GM10248 (cell line): ENCODE results near the gene XPO1.

ENCODE experiments used
- CTCF ChIA-PET: fragments of 300-600 bp; sonication (Branson Sonifier 250); formaldehyde crosslinking; extraction: SDS; loops from one replicate; lab custom pipeline; 2021; ENCODE audit warnings: antibody characterized with exemption; lab: Yijun Ruan, JAX
- POLR2A ChIA-PET: fragments of 350-650 bp; sonication (Branson Sonifier 250); formaldehyde crosslinking; extraction: SDS; loops from one replicate; lab custom pipeline; 2020; ENCODE audit warnings: antibody characterized with exemption; lab: Yijun Ruan, JAX
- DNase-seq: peaks from one replicate; pipeline ENCODE4 v3.0.0; 2012; ENCODE audit errors: extremely low spot score
- CTCF ChIP-seq: IDR thresholded peaks from 2 replicates; pipeline ENCODE4 v1.5.1; 2012; ENCODE audit warnings: mild to moderate bottlenecking, low read depth; ENCODE audit errors: extremely low read depth, missing control alignments, control extremely low read depth

The XPO1 gene

GRCh38 chr2:61536180-61536571 lies 2.0 kb downstream of the XPO1 start:
- TF ChIP-seq CTCF: no peak
- no peak for DNase-seq
- ChIA-PET POLR2A (interaction anchor here (0.6 kb wide), 1 partner anchor 358 kb away, joined by 3 read pairs; no protein-coding TSS in a partner anchor), CTCF (interaction anchor here (3.0 kb wide), 1 partner anchor 18 kb away, joined by 12 read pairs; no protein-coding TSS in a partner anchor)

GRCh38 chr2:61535449-61535848 lies 2.7 kb downstream of the XPO1 start:
- no peak for DNase-seq
- CTCF ChIA-PET: interaction anchor here (1.6 to 3.0 kb wide), 2 partner anchors 18 to 109 kb away, joined by 7 to 12 read pairs; no protein-coding TSS in a partner anchor
- POLR2A ChIA-PET: no interaction called here
- no peak for TF ChIP-seq CTCF

DNA sequence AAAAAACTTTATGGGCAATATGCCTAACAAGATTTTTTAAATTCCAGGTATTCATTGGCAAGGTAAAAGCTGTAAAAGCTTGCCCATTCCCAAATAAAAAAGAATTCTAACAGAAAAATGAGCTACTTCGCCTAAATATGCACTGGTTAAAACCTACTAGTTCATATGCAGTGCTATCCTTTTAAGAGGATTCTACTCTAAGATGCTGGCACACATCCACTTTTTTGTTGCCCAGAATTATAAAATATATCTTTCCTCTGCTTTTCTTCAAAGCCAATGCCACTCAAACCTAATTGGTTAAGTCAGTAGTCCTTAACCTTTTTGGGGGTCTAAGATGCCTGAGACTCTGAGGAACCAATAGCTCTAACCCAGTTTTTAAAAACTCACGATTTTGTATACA lies 3.2 kb downstream of the XPO1 start:
- CTCF ChIA-PET: interaction anchor here (1.3 to 3.0 kb wide), 4 partner anchors 13 to 108 kb away, joined by 3 to 12 read pairs (median 5); no protein-coding TSS in a partner anchor
- no peak for TF ChIP-seq CTCF
- POLR2A ChIA-PET: no interaction called here
- DNase-seq: no peak

GRCh38 chr2:61530749-61531148 lies 7.4 kb downstream of the XPO1 start:
- TF ChIP-seq CTCF: no peak
- CTCF ChIA-PET: interaction anchor here (1.1 to 1.4 kb wide), 2 partner anchors 10 to 104 kb away, joined by 3 read pairs; no protein-coding TSS in a partner anchor
- POLR2A ChIA-PET: interaction anchor here (0.6 to 1.0 kb wide), 2 partner anchors 15 to 104 kb away, joined by 3 to 4 read pairs; no protein-coding TSS in a partner anchor
- DNase-seq: no peak

GRCh38 chr2:61529944-61530735 lies 8.0 kb downstream of the XPO1 start:
- CTCF ChIA-PET: interaction anchor here (1.1 to 1.4 kb wide), 2 partner anchors 9 to 104 kb away, joined by 3 read pairs; no protein-coding TSS in a partner anchor
- POLR2A ChIA-PET: interaction anchor here (1.0 kb wide), 1 partner anchor 104 kb away, joined by 3 read pairs; no protein-coding TSS in a partner anchor
- no peak for DNase-seq
- no peak for TF ChIP-seq CTCF

DNA sequence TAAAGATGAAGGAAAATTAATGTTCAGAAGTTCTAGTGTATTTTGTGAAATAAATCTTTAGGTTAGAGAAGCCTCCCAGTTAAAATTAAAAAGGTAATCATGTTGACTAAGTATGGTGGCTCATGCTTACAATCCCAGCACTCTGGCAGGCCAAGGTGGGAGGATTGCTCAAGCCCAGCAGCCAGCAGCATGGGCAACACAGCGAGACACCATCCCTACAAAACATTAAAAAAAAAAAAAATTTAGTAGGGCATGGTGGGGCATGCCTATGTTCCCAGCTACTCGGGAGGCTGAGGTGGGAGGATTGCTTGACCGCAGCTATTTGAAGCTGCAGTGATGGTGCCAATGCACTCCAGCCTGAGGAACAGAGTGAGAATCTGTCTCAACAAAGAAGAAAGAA lies 17.9 kb downstream of the XPO1 start:
- ChIA-PET CTCF (no interaction called here), POLR2A (no interaction called here)
- TF ChIP-seq CTCF: no peak
- DNase-seq: no peak
